NCI-H2196 (cell line): ENCODE data around the gene KLHDC8A.

Experiments used
- DNase-seq: peaks from one replicate; lab custom pipeline; 2025; ENCODE audit not compliant: unreplicated experiment; lab: John Stamatoyannopoulos, UW

Gene KLHDC8A

DNA sequence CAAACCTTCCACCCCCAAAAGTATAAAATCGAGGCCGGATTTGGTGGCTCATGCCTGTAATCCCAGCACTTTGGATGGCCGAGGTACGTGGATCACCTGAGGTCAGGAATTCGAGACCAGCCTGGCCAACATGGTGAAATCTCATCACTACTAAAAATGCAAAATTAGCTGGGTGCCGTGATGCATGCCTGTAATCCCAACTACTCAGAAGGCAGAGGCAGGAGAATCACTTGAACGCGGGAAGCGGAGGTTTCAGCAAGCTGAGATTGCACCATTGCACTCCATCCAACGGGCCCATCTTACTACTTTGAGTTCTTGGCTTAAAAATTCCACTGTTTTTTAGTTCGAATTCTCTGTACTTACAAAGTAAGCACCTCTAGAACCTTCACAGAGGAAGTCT lies 11.0 kb downstream of the KLHDC8A start:
- DNase-seq, result no peak

DNA sequence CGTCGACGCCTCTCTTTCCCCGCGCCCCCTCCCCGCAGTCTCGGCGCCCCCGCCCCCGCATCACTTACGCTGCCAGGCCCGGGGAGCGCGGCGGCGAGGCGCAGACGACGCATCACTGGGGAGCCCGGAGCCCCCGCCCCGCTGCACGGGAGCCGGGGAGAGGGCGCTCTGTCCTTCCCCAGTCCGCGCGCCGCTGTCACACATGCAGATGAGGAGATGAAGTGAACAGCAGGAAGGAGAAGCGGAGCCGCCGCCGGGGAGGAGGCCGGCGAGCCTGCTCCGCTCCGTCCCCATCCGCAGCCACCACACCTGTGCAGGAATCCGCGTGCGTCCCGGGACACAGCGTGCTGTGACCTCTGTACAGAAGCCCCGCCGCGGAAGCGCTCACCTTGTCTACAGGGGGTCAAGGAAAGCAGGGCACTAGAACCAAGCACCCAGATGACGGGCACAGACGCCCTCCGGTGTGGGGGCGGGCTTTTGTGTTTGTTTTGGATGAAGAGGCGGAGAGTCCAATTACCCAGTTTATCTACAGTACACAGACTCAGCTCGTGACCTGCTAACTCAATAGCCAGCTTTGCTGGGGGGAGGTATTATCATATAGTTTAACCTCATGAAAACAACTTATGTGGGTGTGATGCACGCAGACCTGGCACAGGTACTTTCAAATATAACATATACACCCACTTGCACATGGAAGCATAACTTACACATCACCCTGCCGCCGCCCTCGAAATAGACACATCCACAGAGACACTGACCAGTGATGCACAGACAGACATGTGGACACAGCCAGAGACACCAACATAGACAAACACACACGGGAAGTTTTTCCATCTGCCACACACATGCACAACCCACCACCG lies 12.4 kb downstream of the KLHDC8A start:
- peak; percentile 66 for DNase-seq

DNA sequence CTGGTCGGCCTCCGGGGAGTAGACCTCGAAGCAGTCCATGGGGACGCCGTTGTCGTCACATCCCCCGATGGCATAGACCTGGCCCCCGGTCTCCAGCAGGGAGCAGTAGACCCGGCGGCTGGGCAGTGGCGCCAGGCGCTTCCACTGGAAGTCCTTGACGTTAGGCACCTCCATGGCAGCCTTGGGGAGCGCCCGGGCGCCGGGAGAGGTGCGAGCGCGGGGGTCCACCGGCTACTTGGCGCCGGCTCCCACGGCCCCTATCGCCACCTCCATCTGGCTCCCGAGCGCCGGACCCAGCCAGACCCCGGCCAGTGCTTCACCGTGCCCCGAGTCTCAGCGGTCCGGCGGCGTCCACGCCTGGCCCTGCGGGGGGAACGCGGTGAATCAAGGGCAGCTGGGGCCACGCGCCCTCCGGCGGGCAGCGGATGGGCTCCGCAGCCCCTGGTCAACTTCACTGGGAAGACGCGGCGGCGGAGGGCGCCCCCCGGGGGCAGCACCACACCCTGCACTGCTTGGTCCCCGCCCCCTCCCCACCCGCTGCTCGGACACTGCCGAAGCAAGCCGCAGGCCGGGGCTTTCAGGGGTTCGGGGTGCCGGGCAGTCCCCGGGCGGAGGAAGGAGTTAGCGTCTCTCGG lies 13.2 kb downstream of the KLHDC8A start:
- no peak for DNase-seq

DNA sequence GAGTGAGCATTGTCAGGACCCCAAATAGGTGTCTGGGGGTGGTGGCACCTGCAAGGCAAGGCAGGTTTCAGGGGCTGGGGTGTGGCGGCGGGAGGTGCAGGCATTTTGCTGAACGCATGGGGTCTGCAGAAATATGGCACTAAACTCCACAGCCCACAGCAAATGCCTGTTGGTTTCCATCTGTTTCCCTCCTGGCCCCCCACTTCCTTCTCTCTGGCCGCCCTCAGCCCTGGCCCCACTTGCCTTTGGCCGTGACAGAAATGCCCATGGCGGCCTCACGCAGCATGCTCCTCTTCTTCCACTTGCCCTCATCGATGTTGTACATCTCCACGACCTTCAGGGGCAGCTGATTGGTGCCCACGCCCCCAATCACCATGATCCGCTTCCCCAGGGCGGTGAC lies 13.7 kb downstream of the KLHDC8A start:
- DNase-seq, result no peak

DNA sequence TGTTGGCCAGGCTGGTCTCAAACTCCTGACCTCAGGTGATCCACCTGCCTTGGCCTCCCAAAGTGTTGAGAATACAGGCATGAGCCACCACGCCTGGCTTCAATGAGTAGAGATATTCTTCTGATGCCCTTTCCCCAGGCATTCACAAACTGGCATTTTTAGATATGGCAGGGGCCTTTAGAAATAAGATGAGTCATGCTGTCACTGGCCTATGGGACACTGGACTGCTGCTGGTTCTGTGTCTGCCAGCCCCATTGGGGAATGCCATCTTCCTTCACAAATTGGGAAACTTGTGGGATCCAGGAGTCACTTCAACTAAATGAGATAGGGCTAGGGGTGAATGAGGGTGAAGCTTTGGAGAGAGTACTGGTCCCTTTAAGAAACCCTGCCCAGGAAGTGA lies 16.0 kb downstream of the KLHDC8A start:
- no peak for DNase-seq

DNA sequence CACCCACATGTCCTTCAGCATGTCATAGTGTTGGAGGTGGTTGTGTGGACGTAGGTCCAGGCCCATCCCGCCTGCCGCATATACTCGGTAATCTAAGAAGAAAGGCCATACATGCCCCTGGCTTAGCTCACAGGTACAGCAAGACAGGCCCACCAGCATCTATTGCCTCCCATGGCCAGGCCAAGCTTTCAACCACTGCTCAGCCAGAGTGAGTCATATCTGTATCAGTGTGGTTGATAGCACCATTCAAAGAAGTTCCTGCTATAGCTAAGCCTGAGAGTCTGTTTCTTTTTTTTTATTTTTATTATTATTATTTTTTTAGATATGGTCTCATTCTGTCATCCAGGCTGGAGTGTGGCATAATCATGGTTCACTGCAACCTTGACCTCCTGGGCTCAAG lies 17.0 kb downstream of the KLHDC8A start:
- DNase-seq, result no peak

DNA sequence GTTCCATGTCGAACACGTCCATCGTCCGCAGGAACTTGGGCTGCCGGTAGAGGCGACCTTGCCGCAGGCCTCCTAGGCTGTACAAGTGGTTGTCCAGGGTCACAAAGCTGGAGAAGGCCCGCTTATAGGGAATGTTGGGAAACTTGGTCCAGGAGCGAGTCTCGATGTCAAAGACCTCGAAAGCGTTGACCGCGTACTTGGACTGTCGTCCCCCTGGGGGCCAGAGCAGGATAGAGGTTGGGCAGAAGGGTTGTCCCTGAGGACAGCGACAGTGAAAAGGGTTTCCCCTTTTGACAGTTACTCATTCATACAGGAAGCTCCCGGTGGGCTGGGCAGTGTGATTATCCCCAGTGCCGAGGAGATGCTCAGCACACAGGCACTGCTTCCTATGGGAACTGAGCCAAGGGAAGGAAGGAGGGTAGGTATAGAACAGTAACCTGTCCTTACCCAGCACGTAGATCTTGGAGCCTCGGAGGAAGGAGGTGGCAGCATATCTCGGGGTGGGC lies 17.5 kb downstream of the KLHDC8A start:
- no peak for DNase-seq

DNA sequence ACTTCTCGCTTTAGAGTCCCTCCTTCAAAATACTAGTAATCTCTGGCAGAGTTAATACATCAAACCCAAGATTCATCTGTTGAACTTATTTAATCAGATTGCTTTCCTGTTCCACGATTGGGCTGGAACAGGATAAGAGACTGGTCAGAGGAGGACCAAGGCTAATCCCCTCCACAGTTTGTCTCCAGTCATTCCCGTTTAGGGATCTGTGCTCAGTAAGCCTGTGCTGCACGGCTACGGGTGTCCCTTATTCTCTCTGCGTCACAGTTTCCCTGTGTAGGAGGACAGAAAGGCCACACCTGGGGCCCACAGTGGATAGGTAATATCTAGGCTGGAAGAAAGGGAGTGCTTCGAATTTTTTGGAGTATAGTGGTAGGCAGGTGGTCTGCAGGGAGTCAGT lies 18.7 kb downstream of the KLHDC8A start:
- DNase-seq, result no peak

DNA sequence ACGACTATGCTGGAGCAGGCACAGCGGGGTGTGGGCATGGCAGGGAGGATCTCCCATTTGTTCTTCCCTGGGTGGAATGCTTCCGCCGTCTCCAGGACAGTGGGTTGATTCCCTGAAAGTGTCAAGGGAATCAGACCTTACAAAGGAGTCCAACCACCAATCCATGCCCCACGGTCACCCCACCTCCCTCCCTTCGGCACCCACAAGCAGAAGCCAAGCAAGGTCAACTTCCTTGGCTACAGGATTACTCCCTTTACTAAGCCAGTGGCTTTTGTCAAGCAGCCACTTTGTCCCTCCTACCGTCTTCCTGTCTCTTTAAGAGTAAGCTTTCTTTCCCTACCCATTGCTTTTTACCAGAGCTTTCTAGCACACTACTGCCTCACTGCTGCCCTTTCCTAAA lies 19.2 kb downstream of the KLHDC8A start:
- DNase-seq, result no peak

DNA sequence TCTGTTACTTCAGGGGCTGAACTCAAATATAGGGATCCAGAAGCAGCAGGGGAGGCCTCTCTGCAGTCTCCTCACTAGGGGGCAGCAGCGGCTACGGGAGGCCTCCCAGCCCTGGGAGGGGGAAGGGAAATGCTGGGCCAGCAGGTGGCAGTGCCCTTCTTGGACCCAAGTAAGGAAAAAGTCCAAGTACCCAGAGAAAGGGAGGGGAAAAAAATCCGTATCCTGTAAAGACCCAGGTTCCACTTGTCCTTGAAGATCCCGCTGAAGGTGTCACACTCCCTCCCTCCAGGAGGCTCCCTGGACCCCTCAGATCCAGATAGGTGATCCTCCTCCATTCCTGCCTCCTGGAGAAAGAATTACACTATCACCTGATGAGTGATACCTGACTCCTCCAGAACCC lies 21.0 kb downstream of the KLHDC8A start:
- peak; percentile 89 for DNase-seq

DNA sequence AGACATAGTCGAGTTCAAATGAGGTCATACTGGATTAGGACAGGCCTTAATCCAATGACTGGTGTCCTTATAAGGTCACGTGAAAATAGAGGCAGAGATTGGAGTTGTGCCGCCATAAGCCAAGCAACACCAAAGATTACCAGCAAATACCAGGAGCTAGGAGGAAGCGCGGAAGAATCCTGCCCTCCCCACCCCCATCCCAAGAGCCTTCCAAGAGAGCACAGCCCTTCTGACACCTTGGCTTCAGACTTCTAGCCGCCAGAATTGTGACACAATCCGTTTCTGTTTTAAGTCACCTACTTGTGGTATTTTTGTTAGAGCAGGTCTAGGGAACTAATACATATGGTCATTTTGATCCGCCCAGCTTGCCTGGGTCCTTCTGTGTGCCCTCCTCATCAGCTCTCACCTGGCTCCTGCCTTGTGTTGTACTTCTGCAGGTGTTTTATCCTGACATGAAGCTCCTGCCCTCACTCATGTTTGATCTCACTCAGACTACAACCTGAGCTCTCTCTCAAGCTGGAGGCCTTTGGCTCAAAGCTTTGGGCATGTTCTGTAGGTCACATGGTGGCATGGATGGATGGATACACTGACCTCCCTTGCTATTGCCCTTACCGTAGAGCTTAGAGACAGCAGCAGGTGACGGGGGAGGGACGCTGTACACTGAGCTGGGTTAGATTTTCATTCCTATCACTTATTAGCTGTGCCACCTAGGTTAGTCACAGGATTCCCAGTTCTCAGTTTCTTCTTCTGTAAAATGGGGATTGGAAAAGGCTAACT lies 24.5 kb downstream of the KLHDC8A start:
- DNase-seq, result no peak

DNA sequence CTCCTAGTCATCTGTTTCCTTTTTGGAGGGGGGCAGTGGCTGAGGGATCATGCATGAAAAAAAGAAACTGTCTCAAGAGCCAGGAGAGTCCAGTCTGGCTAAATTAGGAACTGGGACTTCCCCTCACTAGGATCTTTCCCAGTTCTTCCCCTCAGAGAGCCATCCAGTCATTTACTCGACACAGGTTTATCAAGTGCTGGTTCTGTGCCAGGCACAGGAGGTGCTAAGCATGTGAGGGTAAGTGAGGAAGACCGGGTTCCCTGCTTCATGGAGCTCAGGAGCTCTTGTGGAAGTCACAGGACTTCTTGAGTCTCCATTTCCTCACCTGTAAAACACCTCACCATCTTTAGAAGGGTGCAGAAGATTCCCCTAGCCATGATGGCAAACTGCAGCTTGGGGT lies 26.6 kb downstream of the KLHDC8A start:
- DNase-seq, result no peak

DNA sequence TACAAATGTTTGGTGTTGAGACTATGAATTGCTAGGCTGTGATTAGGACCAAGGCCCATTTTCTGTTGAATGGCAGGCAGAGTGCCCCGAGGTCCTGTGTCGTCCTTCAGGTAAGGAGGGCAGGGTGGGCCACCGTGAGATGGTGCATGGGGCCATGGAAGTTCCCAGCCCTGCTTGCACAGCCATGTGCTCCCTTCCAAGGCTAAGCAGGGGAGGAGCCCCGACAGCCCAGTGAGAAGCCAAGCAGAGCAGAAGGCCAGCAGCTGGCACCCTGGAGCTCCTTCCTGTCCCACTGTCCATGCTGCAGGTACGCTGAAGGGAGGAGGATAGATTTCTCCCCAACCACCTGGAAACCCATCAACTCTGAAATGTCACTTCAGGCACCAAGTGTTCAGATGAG lies 27.0 kb downstream of the KLHDC8A start:
- DNase-seq, result no peak

DNA sequence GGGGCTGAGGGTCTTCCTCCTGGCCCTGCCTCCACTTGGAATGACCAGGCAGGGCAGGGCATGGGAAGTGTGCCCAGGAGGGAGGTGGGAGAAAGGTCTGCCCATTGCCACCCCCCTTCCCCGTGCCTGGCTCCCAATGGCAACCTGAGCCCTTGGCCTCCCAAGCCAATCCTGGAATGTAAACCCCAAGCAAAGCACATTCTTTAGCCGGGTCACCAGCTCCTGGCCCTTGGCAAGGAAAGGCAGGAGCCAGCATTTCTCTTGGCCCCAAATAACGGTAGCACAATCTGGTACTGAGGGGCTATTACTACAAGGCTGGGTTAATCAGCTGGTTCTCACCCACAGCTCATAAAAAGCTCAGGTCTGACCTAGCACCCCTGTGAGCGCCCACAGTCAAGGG lies 28.2 kb downstream of the KLHDC8A start:
- no peak for DNase-seq

DNA sequence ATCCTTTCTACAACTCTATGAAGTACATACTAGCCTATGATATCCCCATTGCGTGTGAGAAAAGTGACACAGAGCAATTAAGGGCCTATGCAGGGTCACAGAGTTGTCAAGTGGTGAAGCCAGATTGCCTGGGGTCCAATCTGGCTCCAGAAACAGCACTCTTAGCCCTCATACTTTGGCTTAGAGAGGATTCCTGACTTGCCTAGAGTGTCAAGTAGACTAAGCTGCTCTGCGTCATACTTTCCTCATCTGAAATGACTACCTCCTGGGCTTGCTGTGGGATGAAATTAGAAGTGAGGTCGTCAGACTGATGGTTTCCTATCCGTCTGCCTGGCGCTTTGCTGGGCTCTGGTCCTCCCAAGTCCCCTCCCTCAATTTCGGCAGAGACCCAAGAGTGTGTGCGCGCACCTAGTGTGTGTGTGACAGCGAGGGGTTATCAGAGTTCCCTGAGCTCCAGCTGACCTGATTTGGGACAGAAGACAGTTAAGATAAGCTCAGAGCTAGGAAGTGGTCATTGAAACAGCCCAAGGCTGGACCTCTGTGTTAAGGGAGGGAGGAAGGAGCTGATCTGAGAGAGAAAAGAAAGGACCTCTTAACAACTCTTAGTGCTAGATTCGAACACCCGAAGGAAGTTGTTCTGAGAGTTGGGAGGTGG lies 29.8 kb downstream of the KLHDC8A start:
- DNase-seq, result no peak

DNA sequence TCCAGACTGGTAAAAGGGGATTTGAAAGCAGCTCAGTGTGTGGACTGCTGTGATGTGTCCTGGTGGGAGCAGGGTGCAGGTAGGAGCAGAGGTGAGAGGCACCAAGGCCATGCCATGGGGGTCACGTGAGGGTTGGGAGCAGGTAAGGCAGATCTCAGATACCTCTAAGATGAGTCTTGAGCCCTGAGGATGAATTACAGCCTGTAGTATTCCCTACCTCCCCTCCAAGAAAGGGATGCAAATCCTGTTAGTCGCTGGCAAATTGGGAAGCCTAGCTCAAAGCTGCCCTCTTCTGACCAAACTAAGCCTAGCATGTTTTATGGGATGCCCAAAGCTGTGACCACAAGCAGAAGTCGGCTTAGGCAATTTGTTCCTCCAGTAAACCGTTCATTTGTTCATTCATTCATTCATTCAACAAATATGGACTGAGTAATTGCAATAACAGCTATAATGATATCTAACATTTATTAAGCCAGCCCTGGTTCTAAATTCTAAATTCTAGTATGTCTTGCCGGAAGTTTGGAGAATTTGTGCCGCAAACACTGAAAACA lies 31.3 kb downstream of the KLHDC8A start:
- peak; percentile 72 for DNase-seq

DNA sequence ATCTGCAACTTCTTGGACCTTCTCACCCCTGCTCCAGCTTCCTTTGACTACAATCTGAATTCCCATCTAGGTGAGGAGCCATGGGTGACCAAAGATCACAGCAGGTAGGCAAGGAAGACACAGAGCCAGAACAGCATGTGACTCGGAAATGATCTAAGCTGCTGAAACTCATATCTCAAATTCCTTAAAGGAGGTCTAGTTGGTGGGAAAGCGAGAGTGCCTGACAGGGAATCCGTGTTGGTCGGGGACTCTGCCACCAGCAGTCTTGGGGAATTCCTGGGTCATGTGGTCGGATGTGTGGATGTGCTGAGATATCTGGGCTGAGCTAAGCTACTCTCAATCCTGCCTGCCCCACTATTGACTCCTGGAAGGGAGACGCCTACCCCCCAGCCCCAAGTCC lies 31.9 kb downstream of the KLHDC8A start:
- DNase-seq, result no peak

DNA sequence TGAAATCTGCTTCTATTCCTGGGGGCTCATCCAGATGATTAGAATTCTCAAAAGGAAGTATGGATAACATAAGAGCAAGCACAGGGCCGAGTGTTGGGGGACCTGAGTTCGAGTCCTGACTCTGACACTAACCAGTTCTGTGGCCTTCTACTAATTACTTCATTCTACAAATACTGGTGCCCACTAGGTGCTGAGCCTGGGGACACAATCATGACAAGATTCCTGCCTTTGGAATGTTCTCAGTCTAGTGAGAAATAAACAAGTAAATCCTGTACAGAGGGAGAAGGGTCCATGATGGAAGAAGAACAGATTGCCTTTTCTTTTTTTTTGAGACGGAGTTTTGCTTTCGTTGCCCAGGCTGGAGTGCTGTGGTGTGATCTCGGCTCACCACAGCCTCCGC lies 32.9 kb downstream of the KLHDC8A start:
- DNase-seq, result no peak

DNA sequence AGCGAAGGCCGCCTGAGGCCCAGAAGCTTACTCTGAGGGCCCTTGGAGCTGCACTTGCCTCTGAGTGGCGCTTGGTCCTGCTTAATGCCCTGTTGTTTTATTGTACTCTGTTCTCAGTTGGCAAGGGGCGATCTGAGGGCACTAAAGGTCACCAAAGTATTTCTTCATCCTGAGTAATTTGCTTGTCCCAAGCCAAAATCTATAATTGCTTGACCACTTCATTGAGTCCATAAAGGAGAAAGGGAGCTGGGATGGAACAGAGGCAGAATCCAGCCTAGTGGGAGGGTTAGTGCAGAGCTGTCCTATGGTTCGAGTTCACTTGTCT lies 34.8 kb downstream of the KLHDC8A start:
- no peak for DNase-seq

DNA sequence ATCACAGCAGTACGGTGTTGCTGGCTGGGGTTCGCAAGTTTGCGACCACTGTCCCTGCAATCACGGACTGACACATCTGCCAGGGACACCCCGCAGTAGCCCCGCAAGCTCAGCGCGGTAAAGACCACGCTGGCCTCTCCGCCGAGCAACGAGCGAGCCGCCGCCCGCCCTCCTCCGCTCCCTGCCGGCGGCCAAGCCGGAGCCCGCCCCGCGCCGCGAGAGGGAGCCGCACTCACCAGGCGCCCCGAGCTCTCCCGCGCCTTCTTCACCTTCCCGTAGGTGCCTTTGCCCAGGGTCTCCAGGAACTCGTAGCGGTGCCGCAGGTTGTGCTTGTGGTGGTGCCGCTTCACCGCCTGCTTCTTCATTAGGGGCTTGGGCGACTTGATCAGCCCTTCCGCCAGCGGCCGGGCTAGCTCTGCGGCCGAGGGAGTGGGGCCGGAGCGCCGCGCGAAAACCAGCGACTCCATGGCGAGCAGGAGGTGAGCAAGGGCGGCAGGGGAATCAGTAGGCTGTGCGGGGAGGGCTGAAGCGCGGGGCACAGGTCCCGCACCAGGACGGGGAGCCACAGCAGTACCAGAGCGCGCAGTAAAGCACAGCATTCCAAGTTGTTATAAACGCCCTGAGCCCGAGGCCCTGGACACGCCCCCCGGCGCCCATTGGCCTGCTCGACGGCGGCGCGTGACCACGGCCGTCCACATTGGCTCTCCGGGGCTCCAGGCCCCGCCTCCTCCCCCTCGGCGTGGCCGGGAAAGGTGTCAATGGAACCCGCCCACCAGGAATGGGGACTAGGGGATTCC lies 35.4 kb downstream of the KLHDC8A start, which contains the start of gene NUAK2:
Gene NUAK2 (minus strand): TSS at position 584 of the 797 bp plus-strand sequence. CDS start 117 bp downstream, at position 467.
- peak; percentile 96 for DNase-seq
